HepG2 (cell line): ENCODE results near the gene BRCA2. TPM values are rescaled to one million over a fixed set of nuclear protein-coding genes. Genes with fewer than 3 reads are reported as not detected.

Source experiments
- ARID2 ChIP-seq: sonication (generic); formaldehyde crosslinking; IDR thresholded peaks from 2 replicates; pipeline ENCODE4 v1.8.1; 2022; ENCODE audit warnings: mild to moderate bottlenecking, missing genetic modification reagents, borderline replicate concordance
- ATF7-NPFF ChIP-seq: sonication (generic); formaldehyde crosslinking; IDR thresholded peaks from 2 replicates; pipeline ENCODE4 v1.8.1; 2023; ENCODE audit warnings: mild to moderate bottlenecking, low read depth, missing genetic modification reagents, moderate library complexity
- ERF ChIP-seq: IDR thresholded peaks from 2 replicates; pipeline ENCODE4 v1.6.1; 2018; ENCODE audit warnings: missing biosample characterization, missing genetic modification reagents
- GTF3A ChIP-seq: sonication (generic); formaldehyde crosslinking; conservative IDR thresholded peaks from 2 replicates; pipeline ENCODE4 v1.4.0; 2020; ENCODE audit warnings: mild to moderate bottlenecking, missing genetic modification reagents
- KDM5A ChIP-seq: fragments of 200-600 bp; sonication (generic); IDR thresholded peaks from 2 replicates; pipeline ENCODE4 v1.7.0; 2018; ENCODE audit warnings: antibody characterized with exemption, mild to moderate bottlenecking, low read length, borderline replicate concordance
- MEIS2 ChIP-seq: sonication (generic); formaldehyde crosslinking; IDR thresholded peaks from 2 replicates; pipeline ENCODE4 v1.9.0; 2021; ENCODE audit warnings: mild to moderate bottlenecking, missing genetic modification reagents
- NFE2 ChIP-seq: sonication (generic); formaldehyde crosslinking; IDR thresholded peaks from 2 replicates; pipeline ENCODE4 v1.4.0; 2020; ENCODE audit warnings: missing genetic modification reagents
- NR2C2 ChIP-seq: sonication (generic); formaldehyde crosslinking; IDR thresholded peaks from 2 replicates; pipeline ENCODE4 v1.4.0; 2020; ENCODE audit warnings: missing genetic modification reagents, mild to moderate bottlenecking, moderate library complexity, borderline replicate concordance
- PCBP1 ChIP-seq: fragments of 200-400 bp; formaldehyde crosslinking; IDR thresholded peaks from 2 replicates; pipeline ENCODE4 v1.6.1; 2017; ENCODE audit warnings: mild to moderate bottlenecking, low read depth, low read length, borderline replicate concordance
- SP2 ChIP-seq: sonication (generic); formaldehyde crosslinking; IDR thresholded peaks from 2 replicates; pipeline ENCODE4 v1.5.1; 2020; ENCODE audit warnings: mild to moderate bottlenecking, missing genetic modification reagents
- TMF1 ChIP-seq: sonication (generic); formaldehyde crosslinking; IDR thresholded peaks from 2 replicates; pipeline ENCODE4 v1.8.1; 2022; ENCODE audit warnings: low read depth, missing genetic modification reagents
- ZC3H4 ChIP-seq: sonication (generic); formaldehyde crosslinking; IDR thresholded peaks from 2 replicates; pipeline ENCODE4 v1.4.0; 2020; ENCODE audit warnings: missing genetic modification reagents, borderline replicate concordance
- ZNF318 ChIP-seq: sonication (generic); formaldehyde crosslinking; IDR thresholded peaks from 2 replicates; pipeline ENCODE4 v1.4.0; 2020; ENCODE audit warnings: mild to moderate bottlenecking, missing genetic modification reagents
- ZNF501 ChIP-seq: sonication (generic); formaldehyde crosslinking; IDR thresholded peaks from 2 replicates; pipeline ENCODE4 v1.5.1; 2020; ENCODE audit warnings: mild to moderate bottlenecking, moderate library complexity, missing genetic modification reagents
- ZNF883 ChIP-seq: sonication (generic); formaldehyde crosslinking; IDR thresholded peaks from 2 replicates; pipeline ENCODE4 v1.5.1; 2020; ENCODE audit warnings: mild to moderate bottlenecking, missing genetic modification reagents; ENCODE audit errors: not compliant biosample characterization
- ZSCAN31 ChIP-seq: sonication (generic); formaldehyde crosslinking; IDR thresholded peaks from 2 replicates; pipeline ENCODE4 v1.5.0; 2020; ENCODE audit warnings: low read depth, mild to moderate bottlenecking, missing genetic modification reagents
- polyA plus RNA-seq, 8 experiments: library from polyadenylated mRNA; depleted of rRNA in 3 of 8; stranded (reverse) in 7 of 8; unstranded in 1 of 8; fragments of >200 nt; fragmentation: Illumina TruSeq in 4 of 8; extraction: Trizol in 4 of 8; gene quantifications; 2 replicates each; pipeline versions ENCODE4 v1.2.1 to v1.2.3, GENCODE V29; 2011 to 2016; ENCODE audit warnings: low read depth in 4 of 8, missing spikeins in 1 of 8, mixed read lengths in 1 of 8; ENCODE audit not compliant: insufficient read depth in 1 of 8
- total RNA-seq, 5 experiments: library from RNA; depleted of rRNA; stranded (reverse); fragments of >200 nt; fragmentation: Illumina TruSeq; extraction: Trizol; gene quantifications; 2 replicates each; pipeline ENCODE4 v1.2.3, GENCODE V29; 2016; ENCODE audit warnings: low read depth in 1 of 5
- TF ChIP-seq, protein P1 (sequence below): sonication (generic); formaldehyde crosslinking; IDR thresholded peaks from 2 replicates; pipeline ENCODE4 v1.8.0; 2022; ENCODE audit warnings: missing genetic modification reagents, low read depth, mild to moderate bottlenecking, borderline replicate concordance
- TF ChIP-seq, protein P2 (sequence below): IDR thresholded peaks from 2 replicates; pipeline ENCODE4 v1.6.1; 2016; ENCODE audit warnings: mild to moderate bottlenecking

BRCA2 gene
- total and polyA plus RNA-seq, 2 of the 13 experiments (the other 11 are each of a cell fraction or from before 2014, with no cell fraction given) = 3.1 to 24.6 TPM

DNA sequence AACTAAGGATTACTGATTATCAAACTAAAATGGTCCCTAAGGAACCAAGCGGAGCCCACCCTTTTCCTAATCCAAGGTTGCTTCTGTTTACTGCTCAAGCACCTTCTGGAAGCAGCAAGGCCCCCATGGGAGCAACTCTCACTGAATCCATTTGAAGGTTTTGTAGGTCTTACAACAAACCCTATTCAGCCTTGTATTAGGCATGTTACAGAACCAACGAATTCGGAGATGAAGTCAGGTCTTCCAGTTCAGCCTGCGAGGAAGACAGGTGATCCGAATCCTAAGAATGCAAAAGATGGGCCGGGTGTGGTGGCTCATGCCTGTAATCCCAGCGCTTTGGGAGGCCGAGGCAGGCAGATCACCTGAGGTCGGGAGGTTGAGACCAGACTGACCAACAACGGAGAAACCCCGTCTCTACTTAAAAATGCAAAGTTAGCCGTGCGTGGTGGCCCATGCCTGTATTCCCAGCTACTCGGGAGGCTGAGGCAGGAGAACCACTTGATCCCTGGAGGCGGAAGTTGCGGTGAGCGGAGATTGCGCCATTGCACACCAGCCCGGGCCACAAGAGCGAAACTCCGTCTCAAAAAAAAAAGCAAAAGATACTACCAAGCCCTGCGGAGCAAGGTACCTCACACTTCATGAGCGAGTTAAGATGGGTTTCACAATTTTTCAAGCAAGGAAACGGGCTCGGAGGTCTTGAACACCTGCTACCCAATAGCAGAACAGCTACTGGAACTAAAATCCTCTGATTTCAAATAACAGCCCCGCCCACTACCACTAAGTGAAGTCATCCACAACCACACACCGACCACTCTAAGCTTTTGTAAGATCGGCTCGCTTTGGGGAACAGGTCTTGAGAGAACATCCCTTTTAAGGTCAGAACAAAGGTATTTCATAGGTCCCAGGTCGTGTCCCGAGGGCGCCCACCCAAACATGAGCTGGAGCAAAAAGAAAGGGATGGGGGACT is 754 bp upstream of the BRCA2 start (continued):
- TF ChIP-seq ZSCAN31 (CRISPR knock-in tag) (no peak), ERF (CRISPR knock-in tag) (no peak), KDM5A (0 out of 2 replicates have a peak, but pooled peaks have one; percentile 38), ZC3H4 (CRISPR knock-in tag) (peak; percentile 33; the same call in 1 of the 2 replicates), NR2C2 (CRISPR knock-in tag) (0 out of 2 replicates have a peak, but pooled peaks have one; percentile 7), ZNF318 (CRISPR knock-in tag) (0 out of 2 replicates have a peak, but pooled peaks have one; percentile 27), ARID2 (0 out of 2 replicates have a peak, but pooled peaks have one; percentile 16), SP2 (0 out of 2 replicates have a peak, but pooled peaks have one; percentile 13), NFE2 (CRISPR knock-in tag) (0 out of 2 replicates have a peak, but pooled peaks have one; percentile 25), TMF1 (CRISPR knock-in tag) (peak; percentile 2; the same call in 1 of the 2 replicates), MEIS2 (CRISPR knock-in tag) (no peak), ATF7-NPFF (no peak), PCBP1 (no peak), GTF3A (0 out of 2 replicates have a peak, but pooled peaks have one; percentile 7), ZNF501 (0 out of 2 replicates have a peak, but pooled peaks have one; percentile 10), ZNF883 (CRISPR knock-in tag) (peak; percentile 28)
- TF ChIP-seq, protein P1, sequence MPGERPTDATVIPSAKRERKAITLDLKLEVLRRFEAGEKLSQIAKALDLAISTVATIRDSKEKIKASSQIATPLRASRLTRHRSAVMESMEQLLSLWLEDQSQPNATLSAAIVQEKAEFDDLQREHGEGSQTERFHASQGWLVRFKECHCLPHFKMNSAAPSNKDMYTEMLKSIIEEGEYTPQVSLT (CRISPR knock-in tag) = no peak
- TF ChIP-seq, protein P2, sequence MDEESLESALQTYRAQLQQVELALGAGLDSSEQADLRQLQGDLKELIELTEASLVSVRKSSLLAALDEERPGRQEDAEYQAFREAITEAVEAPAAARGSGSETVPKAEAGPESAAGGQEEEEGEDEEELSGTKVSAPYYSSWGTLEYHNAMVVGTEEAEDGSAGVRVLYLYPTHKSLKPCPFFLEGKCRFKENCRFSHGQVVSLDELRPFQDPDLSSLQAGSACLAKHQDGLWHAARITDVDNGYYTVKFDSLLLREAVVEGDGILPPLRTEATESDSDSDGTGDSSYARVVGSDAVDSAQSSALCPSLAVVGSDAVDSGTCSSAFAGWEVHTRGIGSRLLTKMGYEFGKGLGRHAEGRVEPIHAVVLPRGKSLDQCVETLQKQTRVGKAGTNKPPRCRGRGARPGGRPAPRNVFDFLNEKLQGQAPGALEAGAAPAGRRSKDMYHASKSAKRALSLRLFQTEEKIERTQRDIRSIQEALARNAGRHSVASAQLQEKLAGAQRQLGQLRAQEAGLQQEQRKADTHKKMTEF = no peak
